Measurements from ENCODE around the gene MAT1A. TPM values are rescaled to one million over a fixed set of nuclear protein-coding genes. Genes with fewer than 3 reads are reported as not detected.

Gene MAT1A
- total and polyA plus RNA-seq, 2 of the 8 experiments (the other 6 are each of a cell fraction or from before 2014, with no cell fraction given), result 4.1 to 6.4 TPM

- Histone ChIP-seq H3K9me3 (ENCODE audit: insufficient read depth in 2 of 2, low read depth in 1 of 2, low read length in 1 of 2) (no peaks in the 10 kb centered on the region; a peak in 1 of 4 replicates), H3K27ac (ENCODE audit: low read depth, low read length) (no peak overlapping the region), H3K9ac (replicated peaks in 1 of 4; ENCODE audit: extremely low read depth in 1 of 4, low read depth in 3 of 4, low read length in 3 of 4) (no peak overlapping the region), H4K20me1 (replicated peaks in 1 of 2; ENCODE audit: control insufficient read depth in 1 of 2, insufficient read depth in 2 of 2, low read length in 2 of 2) (no peaks in the 10 kb centered on the region), H2AFZ (ENCODE audit: low read length) (no peak overlapping the region), H3K4me1 (replicated peaks in 1 of 4; ENCODE audit: control insufficient read depth in 3 of 4, insufficient read depth in 4 of 4, low read length in 3 of 4) (no peaks in the 10 kb centered on the region), H2BK15ac (ENCODE audit: low read length) (no peak overlapping the region), H3K4me2 (ENCODE audit: insufficient read depth in 1 of 2, low read depth in 2 of 2, low read length in 2 of 2) (no peak overlapping the region), H3K23me2 (ENCODE audit: low read depth, low read length) (no peaks in the 10 kb centered on the region), H2AK5ac (ENCODE audit: low read depth, low read length) (no peak overlapping the region), H3K56ac (replicated peaks; ENCODE audit: insufficient read length, low read depth, low read length) (no peak overlapping the region), H3K4ac (replicated peaks; ENCODE audit: insufficient read length, low read depth, low read length) (no peak overlapping the region), H3K79me2 (ENCODE audit: control insufficient read depth in 1 of 2, insufficient read depth in 2 of 2, low read length in 2 of 2) (no peaks in the 10 kb centered on the region), H2BK120ac (replicated peaks; ENCODE audit: low read depth, low read length) (no peak overlapping the region), H3K14ac (ENCODE audit: insufficient read length) (no peak overlapping the region), H3K27me3 (replicated peaks in 1 of 4; ENCODE audit: control insufficient read depth in 3 of 4, extremely low read depth in 1 of 4, insufficient read depth in 3 of 4, low read length in 3 of 4) (no peaks in the 10 kb centered on the region), H3K4me3 (ENCODE audit: extremely low read depth in 1 of 4, insufficient read depth in 2 of 4, low read depth in 3 of 4, low read length in 4 of 4) (no peak overlapping the region), H4K91ac (replicated peaks; ENCODE audit: insufficient read length, low read length) (no peak overlapping the region), H2BK20ac (ENCODE audit: low read length) (no peak overlapping the region), H3K18ac (ENCODE audit: extremely low read depth, low read length) (no peak overlapping the region), H3K23ac (ENCODE audit: insufficient read length) (no peak overlapping the region), H2BK5ac (ENCODE audit: low read depth, low read length) (no peak overlapping the region), H3K36me3 (ENCODE audit: control insufficient read depth in 2 of 4, insufficient read depth in 4 of 4, low read length in 3 of 4) (no peaks in the 10 kb centered on the region), H2BK12ac (ENCODE audit: low read depth, low read length) (no peak overlapping the region), H4K8ac (ENCODE audit: extremely low read depth, insufficient read depth, low read length) (no peak overlapping the region), H4K5ac (ENCODE audit: insufficient read length, low read depth, low read length) (no peak overlapping the region), H3K79me1 (ENCODE audit: low read depth, low read length) (no peaks in the 10 kb centered on the region)
- ChIA-PET CTCF (ENCODE audit: partially characterized antibody) (interaction anchor here (0.6 to 1.8 kb wide), 3 partner anchors 11 to 67 kb away, joined by 3 to 5 read pairs (median 3); no protein-coding TSS in a partner anchor), POLR2A (ENCODE audit: partially characterized antibody) (no interaction called here)
- DNase-seq (ENCODE audit: low read depth in 1 of 2, low spot score in 2 of 2), result no peak
- TF ChIP-seq SIX5 (IDR thresholded peaks at IDR 0.05; ENCODE audit: low read depth, low read length), result no peak
- no peak for TF ChIP-seq SIRT6 (IDR thresholded peaks at IDR 0.05; ENCODE audit: low read length)
- FAIRE-seq, result no peak
- WGBS, 2 experiments (ENCODE audit: extremely low coverage in 1 of 2, insufficient coverage in 1 of 2, insufficient read length in 1 of 2, insufficient replicate concordance in 2 of 2, low coverage in 1 of 2, low lambda C conversion rate in 2 of 2, missing lambda C conversion rate in 1 of 2), result 97% methylated on average over 10 of the region's 21 CpGs; no CpG with 5 or more reads in 1 of the 2 experiments
Measured at GRCh38 chr10:80315391-80315790, 25.9 kb upstream of the MAT1A start.
